Large intestine (tissue), 3 donors: ENCODE measurements around the gene DOCK7. TPM values are rescaled to one million over a fixed set of nuclear protein-coding genes. Genes with fewer than 3 reads are reported as not detected.
A peak's percentile ranks its signal among the peaks of the same experiment; 100 is the strongest.

Source experiments
- DNase-seq, 2 donors: peaks; one replicate each; pipeline versions ENCODE4 v3.0.0 to v3.0.0-alpha.2; 2013
- H3K27ac ChIP-seq: one replicate; pipeline ENCODE4 v1.5.1; 2013; ENCODE audit warnings: low read length
- H3K27me3 ChIP-seq: 2 replicates; pipeline ENCODE4 v1.6.1; 2013; ENCODE audit warnings: low read length; ENCODE audit not compliant: control insufficient read depth, insufficient read depth
- H3K36me3 ChIP-seq: 2 replicates; pipeline ENCODE4 v1.6.1; 2013; ENCODE audit warnings: low read length; ENCODE audit not compliant: control insufficient read depth, insufficient read depth
- H3K4me1 ChIP-seq: one replicate; pipeline ENCODE4 v1.6.1; 2013; ENCODE audit warnings: low read length; ENCODE audit not compliant: control insufficient read depth, insufficient read depth
- H3K4me3 ChIP-seq: one replicate; pipeline ENCODE4 v1.5.1; 2013; ENCODE audit warnings: low read length
- H3K9me3 ChIP-seq: one replicate; pipeline ENCODE4 v1.6.1; 2013; ENCODE audit warnings: mild to moderate bottlenecking, low read depth, low read length, moderate library complexity; ENCODE audit not compliant: control insufficient read depth
- WGBS: methylation state at CpG from one replicate; pipeline ENCODE4 v1.1.5; 2013; ENCODE audit warnings: low lambda C conversion rate; ENCODE audit not compliant: insufficient coverage; 5-methylcytosine and 5-hydroxymethylcytosine counted together
- polyA plus RNA-seq: library from polyadenylated mRNA; unstranded; fragments of 120-200 nt; gene quantifications from one replicate; pipeline ENCODE4 v1.2.1, GENCODE V29; 2013

The DOCK7 gene
- polyA plus RNA-seq, 1 donor, result 29.8 TPM

GRCh38 chr1:62423580-62424242 is 264.5 kb downstream of the DOCK7 start:
- Histone ChIP-seq H3K27ac (peak overlapping the region; percentile 71), H3K36me3 (no peaks in the 10 kb centered on the region), H3K9me3 (no peaks in the 10 kb centered on the region), H3K4me1 (peaks cover 9% of the 10 kb centered on the region), H3K27me3 (no peaks in the 10 kb centered on the region), H3K4me3 (no peak overlapping the region)
- peak; percentile 91 to 95 for DNase-seq
- WGBS, result 50% methylated on average over 2 of the region's 14 CpGs

- no peak overlapping the region for H3K27ac ChIP-seq
- H3K9me3 ChIP-seq, result no peaks in the 10 kb centered on the region
- H3K36me3 ChIP-seq, result no peaks in the 10 kb centered on the region
- H3K27me3 ChIP-seq, result no peaks in the 10 kb centered on the region
- peak in 1 of 2 donors; percentile 23 for DNase-seq
- WGBS, result no CpG with 5 or more reads among the region's 1 CpG
- peaks cover 9% of the 10 kb centered on the region for H3K4me1 ChIP-seq
- no peak overlapping the region for H3K4me3 ChIP-seq
Observed at GRCh38 chr1:62420214-62420613, 268.0 kb downstream of the DOCK7 start.

GRCh38 chr1:62417351-62417999 is 270.7 kb downstream of the DOCK7 start:
- H3K36me3 ChIP-seq, result no peaks in the 10 kb centered on the region
- no CpG with 5 or more reads among the region's 2 CpGs for WGBS
- DNase-seq, result no peak
- H3K27me3 ChIP-seq, result no peaks in the 10 kb centered on the region
- H3K4me3 ChIP-seq, result no peak overlapping the region
- H3K4me1 ChIP-seq, result no peaks in the 10 kb centered on the region
- H3K9me3 ChIP-seq, result no peaks in the 10 kb centered on the region
- H3K27ac ChIP-seq, result no peak overlapping the region

GRCh38 chr1:62415687-62416086 is 272.5 kb downstream of the DOCK7 start:
- no peaks in the 10 kb centered on the region for H3K4me1 ChIP-seq
- H3K27me3 ChIP-seq, result no peaks in the 10 kb centered on the region
- no peaks in the 10 kb centered on the region for H3K36me3 ChIP-seq
- no peak overlapping the region for H3K4me3 ChIP-seq
- WGBS, result no CpG with 5 or more reads among the region's 8 CpGs
- no peaks in the 10 kb centered on the region for H3K9me3 ChIP-seq
- DNase-seq, result no peak
- no peak overlapping the region for H3K27ac ChIP-seq

GRCh38 chr1:62407398-62408009 is 280.7 kb downstream of the DOCK7 start:
- Histone ChIP-seq H3K4me3 (no peak overlapping the region), H3K27ac (no peak overlapping the region), H3K9me3 (no peaks in the 10 kb centered on the region), H3K27me3 (no peaks in the 10 kb centered on the region), H3K36me3 (no peaks in the 10 kb centered on the region), H3K4me1 (no peaks in the 10 kb centered on the region)
- WGBS, result no CpG with 5 or more reads among the region's 12 CpGs
- DNase-seq, result peak in 1 of 2 donors; percentile 30

GRCh38 chr1:62406576-62406975 is 281.6 kb downstream of the DOCK7 start:
- DNase-seq, result no peak
- no peaks in the 10 kb centered on the region for H3K9me3 ChIP-seq
- H3K27me3 ChIP-seq, result no peaks in the 10 kb centered on the region
- H3K4me1 ChIP-seq, result no peaks in the 10 kb centered on the region
- no peaks in the 10 kb centered on the region for H3K36me3 ChIP-seq
- H3K27ac ChIP-seq, result no peak overlapping the region
- WGBS, result no CpG with 5 or more reads among the region's 3 CpGs
- no peak overlapping the region for H3K4me3 ChIP-seq

- Histone ChIP-seq H3K36me3 (no peaks in the 10 kb centered on the region), H3K4me3 (no peak overlapping the region), H3K9me3 (no peaks in the 10 kb centered on the region), H3K4me1 (no peaks in the 10 kb centered on the region), H3K27ac (no peak overlapping the region), H3K27me3 (no peaks in the 10 kb centered on the region)
- DNase-seq, result no peak
- no CpG with 5 or more reads among the region's 2 CpGs for WGBS
Observed at GRCh38 chr1:62405247-62405646, 282.9 kb downstream of the DOCK7 start.

Other genes starting within 250 kb of the DOCK7 start
- gene ANGPTL3, start 90.9 kb downstream of the DOCK7 start, polyA plus RNA-seq, result 12.3 TPM
- 10.1 TPM for gene ATG4C, start 95.7 kb upstream of the DOCK7 start, polyA plus RNA-seq